Measurements from ENCODE around the gene PRRX1. TPM values are rescaled to one million over a fixed set of nuclear protein-coding genes. Genes with fewer than 3 reads are reported as not detected.

Gene PRRX1
- total and polyA plus RNA-seq, 2 of the 13 experiments (the other 11 are each of a cell fraction or from before 2014, with no cell fraction given): not detected

GRCh38 chr1:170700842-170701615, 37.1 kb downstream of the PRRX1 start (continued):
- no peak for TF ChIP-seq SMAD9 (CRISPR knock-in tag; IDR thresholded peaks at IDR 0.05)

DNA sequence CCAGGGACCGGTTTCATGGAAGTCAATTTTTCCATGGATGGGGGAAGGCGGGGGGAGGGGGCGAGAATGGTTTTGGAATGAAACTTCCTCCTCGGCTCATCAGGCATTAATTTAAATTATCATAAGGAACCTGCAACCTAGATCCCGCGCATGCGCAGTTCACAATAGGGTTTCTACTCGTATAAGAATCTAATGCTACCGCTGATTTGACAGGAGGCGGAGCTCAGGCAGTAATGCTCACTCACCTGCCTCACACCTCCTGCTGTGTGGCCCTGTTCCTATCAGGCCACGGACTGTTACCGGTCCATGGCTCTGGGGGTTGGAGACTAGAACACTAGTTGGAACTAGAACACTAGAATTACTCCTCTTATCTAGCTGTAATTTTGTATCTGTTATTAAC, 38.0 kb downstream of the PRRX1 start:
- H2AFZ ChIP-seq (ENCODE audit: low read length): no peak overlapping the region
- FAIRE-seq (no peak), ATAC-seq (no peak), DNase-seq (ENCODE audit: low spot score) (no peak)
- H3K36me3 ChIP-seq (replicated peaks in 1 of 2; ENCODE audit: control insufficient read depth in 1 of 2, insufficient read depth in 2 of 2, low read length in 2 of 2): no peaks in the 10 kb centered on the region
- H3K4me2 ChIP-seq (ENCODE audit: low read depth, low read length): no peak overlapping the region
- H4K20me1 ChIP-seq (ENCODE audit: insufficient read depth, low read length): no peaks in the 10 kb centered on the region
- H3K79me2 ChIP-seq (ENCODE audit: insufficient read depth, low read length): no peaks in the 10 kb centered on the region
- in situ Hi-C loops (cut with HindIII; ENCODE audit: extremely low pct_ligation_motif_present, low pct_unique_long_range_greater_than_20kb): no loop called here
- no peak overlapping the region for H3K4me3 ChIP-seq (replicated peaks in 1 of 3; ENCODE audit: insufficient read depth in 1 of 3, low read depth in 2 of 3, low read length in 3 of 3)
- CTCF ChIA-PET (ENCODE audit: low intra/inter-chr PET ratio, low total read pairs): no interaction called here
- intact Hi-C loops (cut with micrococcal nuclease; ENCODE audit: unreplicated experiment): no loop called here
- 38% methylated on average over 11 of the region's 12 CpGs for WGBS (ENCODE audit: low lambda C conversion rate)
- H3K27ac ChIP-seq (ENCODE audit: extremely low read length, insufficient read depth, low read length): no peak overlapping the region
- H3K27me3 ChIP-seq (ENCODE audit: control insufficient read depth in 1 of 2, insufficient read depth in 2 of 2, low read length in 2 of 2): no peaks in the 10 kb centered on the region
- H3K4me1 ChIP-seq (ENCODE audit: insufficient read depth, low read length): no peaks in the 10 kb centered on the region
- BruUV-seq (replicated peaks): no TSS peak
- POLR2A ChIA-PET: no interaction called here
- H3K9ac ChIP-seq (ENCODE audit: insufficient read depth, low read depth, low read length): no peak overlapping the region
- no peaks in the 10 kb centered on the region for H3K9me3 ChIP-seq (ENCODE audit: low read length)
- TF ChIP-seq KDM5B (CRISPR knock-in tag; IDR thresholded peaks at IDR 0.05; ENCODE audit: borderline replicate concordance) (no peak), NCOA1 (CRISPR knock-in tag; IDR thresholded peaks at IDR 0.05) (no peak), ZNF33A (CRISPR knock-in tag; IDR thresholded peaks at IDR 0.05; ENCODE audit: borderline replicate concordance) (no peak), ZNF292 (CRISPR knock-in tag; IDR thresholded peaks at IDR 0.05; ENCODE audit: borderline replicate concordance, low read depth) (no peak), ZNF282 (IDR thresholded peaks at IDR 0.05; ENCODE audit: partially characterized antibody) (no peak), ZNF562 (CRISPR knock-in tag; IDR thresholded peaks at IDR 0.05; ENCODE audit: borderline replicate concordance) (no peak), MEF2D (CRISPR knock-in tag; IDR thresholded peaks at IDR 0.05) (no peak), MED13 (CRISPR knock-in tag; IDR thresholded peaks at IDR 0.05) (no peak), ZNF20 (CRISPR knock-in tag; IDR thresholded peaks at IDR 0.05) (no peak), ZNF331 (CRISPR knock-in tag; IDR thresholded peaks at IDR 0.05) (no peak), ZFP37 (CRISPR knock-in tag; IDR thresholded peaks at IDR 0.05; ENCODE audit: borderline replicate concordance) (no peak), ZNF337 (CRISPR knock-in tag; IDR thresholded peaks at IDR 0.05; ENCODE audit: borderline replicate concordance, low read depth) (no peak), ZNF430 (CRISPR knock-in tag; IDR thresholded peaks at IDR 0.05) (no peak)
- TF ChIP-seq, protein P1, sequence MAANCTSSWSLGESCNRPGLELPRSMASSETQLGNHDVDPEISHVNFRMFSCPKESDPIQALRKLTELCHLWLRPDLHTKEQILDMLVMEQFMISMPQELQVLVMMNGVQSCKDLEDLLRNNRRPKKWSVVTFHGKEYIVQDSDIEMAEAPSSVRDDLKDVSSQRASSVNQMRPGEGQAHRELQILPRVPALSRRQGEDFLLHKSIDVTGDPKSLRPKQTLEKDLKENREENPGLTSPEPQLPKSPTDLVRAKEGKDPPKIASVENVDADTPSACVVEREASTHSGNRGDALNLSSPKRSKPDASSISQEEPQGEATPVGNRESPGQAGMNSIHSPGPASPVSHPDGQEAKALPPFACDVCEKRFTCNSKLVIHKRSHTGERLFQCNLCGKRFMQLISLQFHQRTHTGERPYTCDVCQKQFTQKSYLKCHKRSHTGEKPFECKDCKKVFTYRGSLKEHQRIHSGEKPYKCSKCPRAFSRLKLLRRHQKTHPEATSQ (CRISPR knock-in tag; IDR thresholded peaks at IDR 0.05; ENCODE audit: borderline replicate concordance): no peak
- TF ChIP-seq, protein P2, sequence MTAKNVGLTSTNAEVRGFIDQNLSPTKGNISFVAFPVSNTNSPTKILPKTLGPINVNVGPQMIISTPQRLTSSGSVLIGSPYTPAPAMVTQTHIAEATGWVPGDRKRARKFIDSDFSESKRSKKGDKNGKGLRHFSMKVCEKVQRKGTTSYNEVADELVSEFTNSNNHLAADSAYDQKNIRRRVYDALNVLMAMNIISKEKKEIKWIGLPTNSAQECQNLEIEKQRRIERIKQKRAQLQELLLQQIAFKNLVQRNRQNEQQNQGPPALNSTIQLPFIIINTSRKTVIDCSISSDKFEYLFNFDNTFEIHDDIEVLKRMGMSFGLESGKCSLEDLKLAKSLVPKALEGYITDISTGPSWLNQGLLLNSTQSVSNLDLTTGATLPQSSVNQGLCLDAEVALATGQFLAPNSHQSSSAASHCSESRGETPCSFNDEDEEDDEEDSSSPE (CRISPR knock-in tag; IDR thresholded peaks at IDR 0.05): no peak
- TF ChIP-seq, protein P3, sequence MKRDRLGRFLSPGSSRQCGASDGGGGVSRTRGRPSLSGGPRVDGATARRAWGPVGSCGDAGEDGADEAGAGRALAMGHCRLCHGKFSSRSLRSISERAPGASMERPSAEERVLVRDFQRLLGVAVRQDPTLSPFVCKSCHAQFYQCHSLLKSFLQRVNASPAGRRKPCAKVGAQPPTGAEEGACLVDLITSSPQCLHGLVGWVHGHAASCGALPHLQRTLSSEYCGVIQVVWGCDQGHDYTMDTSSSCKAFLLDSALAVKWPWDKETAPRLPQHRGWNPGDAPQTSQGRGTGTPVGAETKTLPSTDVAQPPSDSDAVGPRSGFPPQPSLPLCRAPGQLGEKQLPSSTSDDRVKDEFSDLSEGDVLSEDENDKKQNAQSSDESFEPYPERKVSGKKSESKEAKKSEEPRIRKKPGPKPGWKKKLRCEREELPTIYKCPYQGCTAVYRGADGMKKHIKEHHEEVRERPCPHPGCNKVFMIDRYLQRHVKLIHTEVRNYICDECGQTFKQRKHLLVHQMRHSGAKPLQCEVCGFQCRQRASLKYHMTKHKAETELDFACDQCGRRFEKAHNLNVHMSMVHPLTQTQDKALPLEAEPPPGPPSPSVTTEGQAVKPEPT (CRISPR knock-in tag; IDR thresholded peaks at IDR 0.05; ENCODE audit: low read depth): no peak
- TF ChIP-seq, protein P4, sequence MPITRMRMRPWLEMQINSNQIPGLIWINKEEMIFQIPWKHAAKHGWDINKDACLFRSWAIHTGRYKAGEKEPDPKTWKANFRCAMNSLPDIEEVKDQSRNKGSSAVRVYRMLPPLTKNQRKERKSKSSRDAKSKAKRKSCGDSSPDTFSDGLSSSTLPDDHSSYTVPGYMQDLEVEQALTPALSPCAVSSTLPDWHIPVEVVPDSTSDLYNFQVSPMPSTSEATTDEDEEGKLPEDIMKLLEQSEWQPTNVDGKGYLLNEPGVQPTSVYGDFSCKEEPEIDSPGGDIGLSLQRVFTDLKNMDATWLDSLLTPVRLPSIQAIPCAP (CRISPR knock-in tag; IDR thresholded peaks at IDR 0.05; ENCODE audit: low read depth): no peak

Data from HepG2 (cell line).